Ishikawa (cell line): Measurements from ENCODE around the gene RNF152.

Experiments used
- CEBPB ChIP-seq: IDR thresholded peaks from 2 replicates; pipeline ENCODE4 v1.6.1; 2012
- CREB1 ChIP-seq: IDR thresholded peaks from 2 replicates; pipeline ENCODE4 v1.6.1; 2012; ENCODE audit warnings: low read depth
- EGR1 ChIP-seq: IDR thresholded peaks from 2 replicates; pipeline ENCODE4 v1.6.1; 2012
- EP300 ChIP-seq: IDR thresholded peaks from 2 replicates; pipeline ENCODE4 v1.6.1; 2012; ENCODE audit warnings: borderline replicate concordance
- FOXM1 ChIP-seq: IDR thresholded peaks from 2 replicates; pipeline ENCODE4 v1.6.1; 2012; ENCODE audit warnings: low read depth, borderline replicate concordance
- NFIC ChIP-seq: IDR thresholded peaks from 2 replicates; pipeline ENCODE4 v1.6.1; 2012
- RAD21 ChIP-seq: IDR thresholded peaks from 2 replicates; pipeline ENCODE4 v1.6.1; 2012; ENCODE audit warnings: low read depth
- REST ChIP-seq: IDR thresholded peaks from 2 replicates; pipeline ENCODE4 v1.6.1; 2012; ENCODE audit warnings: low read depth, mild to moderate bottlenecking
- TAF1 ChIP-seq: IDR thresholded peaks from 2 replicates; pipeline ENCODE4 v1.6.1; 2012; ENCODE audit warnings: low read depth, mild to moderate bottlenecking
- TCF12 ChIP-seq: IDR thresholded peaks from 2 replicates; pipeline ENCODE4 v1.6.1; 2012; ENCODE audit warnings: low read depth
- TEAD4 ChIP-seq: IDR thresholded peaks from 2 replicates; pipeline ENCODE4 v1.6.1; 2012
- YY1 ChIP-seq: IDR thresholded peaks from 2 replicates; pipeline ENCODE4 v1.6.1; 2012; ENCODE audit warnings: low read depth
- ZBTB7A ChIP-seq: IDR thresholded peaks from 2 replicates; pipeline ENCODE4 v1.6.1; 2012; ENCODE audit warnings: low read depth
- TF ChIP-seq, protein P1 (sequence below): IDR thresholded peaks from 2 replicates; pipeline ENCODE4 v1.6.1; 2012
- TF ChIP-seq, protein P2 (sequence below): IDR thresholded peaks from 2 replicates; pipeline ENCODE4 v1.6.1; 2012

Gene RNF152

DNA sequence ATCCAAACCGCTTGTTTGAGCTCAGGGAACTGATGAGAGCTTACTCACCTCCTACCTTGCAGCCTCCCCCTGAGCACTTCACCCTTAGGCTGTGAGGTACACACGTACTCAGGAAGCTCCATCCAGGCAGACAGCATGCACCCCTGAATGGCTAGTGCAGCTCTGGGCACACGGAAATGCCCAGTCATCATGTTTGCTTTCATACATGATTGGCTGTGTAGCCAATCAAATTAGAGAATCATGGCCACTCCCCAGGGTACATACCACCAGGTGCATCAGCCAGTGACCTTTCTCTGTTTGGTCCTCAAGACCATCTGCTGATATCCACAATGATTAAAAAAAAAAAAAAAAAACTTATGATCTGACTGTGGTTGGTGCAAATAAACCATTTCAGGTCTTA lies 42.1 kb downstream of the RNF152 start:
- TF ChIP-seq CREB1, result no peak
- no peak for TF ChIP-seq ZBTB7A
- TF ChIP-seq FOXM1, result no peak

DNA sequence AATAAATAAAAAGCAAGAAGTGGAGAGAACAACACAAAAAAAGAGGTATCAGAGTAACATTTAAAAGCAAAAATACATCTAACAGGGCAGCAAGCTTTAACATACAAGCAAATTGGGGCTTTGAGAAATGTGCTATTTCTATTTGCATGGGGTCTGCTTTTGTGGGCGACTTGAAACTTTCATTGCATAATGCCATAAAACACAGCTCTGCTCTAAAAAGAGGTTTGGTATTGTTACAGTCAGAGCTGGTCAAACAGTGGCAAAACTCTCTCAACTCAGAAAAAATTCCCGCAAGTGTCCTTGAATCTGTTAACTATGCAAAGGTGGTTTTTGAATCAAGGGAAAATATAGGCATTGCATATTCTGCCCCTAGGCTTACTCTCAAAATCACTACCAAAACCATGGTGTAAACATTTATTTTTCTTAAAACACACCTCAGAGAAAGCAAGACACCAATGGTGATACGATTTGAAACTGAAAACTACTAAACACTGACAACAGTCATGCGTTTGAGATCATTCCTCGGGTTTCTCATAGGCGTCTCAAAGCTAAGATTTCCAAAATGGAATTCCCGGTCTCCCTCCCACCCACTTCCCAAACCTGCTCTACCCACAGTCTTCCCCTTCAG lies 45.5 kb downstream of the RNF152 start:
- TF ChIP-seq ZBTB7A, result no peak
- TF ChIP-seq EP300, result no peak
- TF ChIP-seq, protein P1, sequence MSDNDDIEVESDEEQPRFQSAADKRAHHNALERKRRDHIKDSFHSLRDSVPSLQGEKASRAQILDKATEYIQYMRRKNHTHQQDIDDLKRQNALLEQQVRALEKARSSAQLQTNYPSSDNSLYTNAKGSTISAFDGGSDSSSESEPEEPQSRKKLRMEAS, result no peak
- TF ChIP-seq REST, result no peak
- TF ChIP-seq EGR1, result no peak
- no peak for TF ChIP-seq CREB1
- TF ChIP-seq TEAD4, result no peak

DNA sequence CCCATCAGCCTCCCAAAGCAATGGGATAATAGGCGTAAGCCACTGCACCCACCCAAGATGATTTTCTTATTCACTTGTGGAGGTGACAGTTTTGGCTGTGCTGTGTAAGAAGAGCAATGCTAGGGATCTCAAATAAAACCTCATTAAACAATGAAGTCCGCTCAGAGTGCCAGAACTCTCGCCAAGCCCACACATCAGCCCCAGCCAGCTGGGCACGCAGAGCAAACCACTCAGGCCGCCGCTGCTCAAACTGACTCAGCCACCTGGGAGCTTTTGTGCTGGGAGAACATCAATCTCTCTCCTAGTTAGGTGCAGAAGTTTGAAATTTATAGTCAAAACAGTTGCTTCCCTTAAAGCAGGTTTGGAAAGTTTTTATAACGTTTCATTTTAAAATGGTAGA lies 47.6 kb downstream of the RNF152 start:
- TF ChIP-seq, protein P1, result no peak
- TF ChIP-seq CREB1 (no peak), CEBPB (no peak), EP300 (no peak), TEAD4 (no peak), YY1 (no peak), TAF1 (no peak), TCF12 (no peak), NFIC (no peak), EGR1 (no peak), RAD21 (no peak), ZBTB7A (no peak), REST (no peak), FOXM1 (no peak)
- TF ChIP-seq, protein P2, sequence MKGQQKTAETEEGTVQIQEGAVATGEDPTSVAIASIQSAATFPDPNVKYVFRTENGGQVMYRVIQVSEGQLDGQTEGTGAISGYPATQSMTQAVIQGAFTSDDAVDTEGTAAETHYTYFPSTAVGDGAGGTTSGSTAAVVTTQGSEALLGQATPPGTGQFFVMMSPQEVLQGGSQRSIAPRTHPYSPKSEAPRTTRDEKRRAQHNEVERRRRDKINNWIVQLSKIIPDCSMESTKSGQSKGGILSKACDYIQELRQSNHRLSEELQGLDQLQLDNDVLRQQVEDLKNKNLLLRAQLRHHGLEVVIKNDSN, result no peak

GRCh38 chr18:61844726-61845125 lies 48.1 kb downstream of the RNF152 start:
- TF ChIP-seq FOXM1 (no peak), EGR1 (no peak), TAF1 (no peak), REST (no peak), TCF12 (no peak)

GRCh38 chr18:61842146-61842545 lies 50.7 kb downstream of the RNF152 start:
- TF ChIP-seq ZBTB7A (no peak), FOXM1 (no peak), REST (no peak), EP300 (no peak), YY1 (no peak), CREB1 (no peak), RAD21 (no peak), EGR1 (no peak), TAF1 (no peak), NFIC (no peak), TEAD4 (no peak), TCF12 (no peak), CEBPB (no peak)
- TF ChIP-seq, protein P1, result no peak
- TF ChIP-seq, protein P2, result no peak
